HG02970 (cell line): ENCODE results near the gene MUC16.

ENCODE experiments used
- ATAC-seq: cut with Tn5 transposase; IDR thresholded peaks from one replicate; pipeline ENCODE4 v1.9.1; 2021; ENCODE audit warnings: mild to moderate bottlenecking, moderate library complexity, moderate number of reproducible peaks; ENCODE audit not compliant: unreplicated experiment, low FRiP score

Gene MUC16

DNA sequence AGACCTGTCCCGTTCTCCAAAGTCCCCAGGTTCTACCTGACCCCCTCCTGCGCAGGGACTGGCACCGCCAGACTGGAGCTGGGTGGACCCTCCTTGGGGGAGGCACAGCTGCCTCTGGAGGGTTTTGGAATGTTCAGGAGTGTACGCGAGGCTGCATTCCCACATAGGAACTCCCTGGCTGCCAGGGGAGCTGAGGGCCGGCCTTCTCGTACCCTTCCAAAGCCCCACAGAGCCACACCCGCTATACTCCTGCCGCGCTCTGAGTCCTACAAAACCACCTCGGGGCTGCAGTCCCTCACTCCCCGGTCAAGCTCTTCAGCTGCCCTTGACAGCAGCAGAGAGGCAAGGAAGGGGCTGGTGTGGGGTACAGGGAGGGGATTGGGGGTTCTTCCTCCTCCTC, 484 bp upstream of the MUC16 start:
- ATAC-seq = no peak

- no peak for ATAC-seq
Observed at GRCh38 chr19:9009431-9009830, 778 bp downstream of the MUC16 start.

DNA sequence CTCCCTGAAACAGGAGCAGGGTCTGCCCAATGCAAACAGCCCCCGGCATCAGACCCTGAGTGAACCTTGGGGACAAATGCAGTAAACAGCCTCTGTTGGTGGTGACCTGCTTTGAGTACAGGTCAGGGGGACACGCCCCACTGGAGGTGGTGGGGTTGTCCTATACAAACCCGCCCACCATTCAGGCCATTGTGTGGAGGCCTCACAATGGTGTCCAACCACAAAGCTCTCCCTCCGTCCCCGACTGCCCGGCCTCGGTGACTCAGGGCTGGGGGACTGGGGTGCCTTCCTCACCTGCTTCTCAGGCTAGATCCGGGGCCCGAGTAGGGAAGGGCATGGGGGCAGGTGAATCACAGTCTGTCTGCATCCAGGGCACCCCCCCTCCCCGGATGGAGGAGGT, 1.5 kb downstream of the MUC16 start:
- ATAC-seq = no peak

DNA sequence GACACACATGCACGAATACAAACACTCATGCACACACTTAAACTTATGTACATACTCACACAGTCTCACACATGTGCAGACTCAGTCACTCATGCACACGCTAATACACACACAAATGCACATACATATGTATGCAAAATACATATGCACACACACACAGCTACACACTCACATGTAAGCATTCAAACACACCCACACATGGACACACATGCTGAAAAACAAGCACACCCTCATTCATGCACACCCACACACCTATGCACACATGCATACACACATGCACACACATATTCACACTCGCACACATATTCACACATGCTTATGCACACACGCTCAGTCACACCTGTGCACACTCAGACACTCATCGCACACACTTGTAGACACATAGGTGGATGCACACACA, 9.3 kb downstream of the MUC16 start:
- no peak for ATAC-seq

DNA sequence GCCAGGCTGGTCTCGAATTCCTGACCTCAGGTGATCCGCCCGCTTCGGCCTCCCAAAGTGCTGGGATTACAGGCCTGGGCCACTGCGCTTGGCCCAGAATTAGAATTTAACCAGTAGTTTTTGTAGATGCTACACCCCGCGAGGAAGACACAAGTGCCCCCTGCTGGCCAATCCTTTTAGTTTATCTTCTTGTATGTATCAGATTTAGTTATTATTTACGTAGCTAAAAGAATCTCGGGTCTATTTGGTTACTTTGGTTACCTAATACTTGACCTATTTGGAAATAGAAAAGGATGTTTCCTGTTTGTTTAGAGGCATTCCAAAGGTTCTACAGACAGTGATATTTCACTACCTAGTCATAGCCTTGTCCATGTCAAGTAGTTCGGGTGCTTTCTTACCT, 22.0 kb downstream of the MUC16 start:
- ATAC-seq = no peak

DNA sequence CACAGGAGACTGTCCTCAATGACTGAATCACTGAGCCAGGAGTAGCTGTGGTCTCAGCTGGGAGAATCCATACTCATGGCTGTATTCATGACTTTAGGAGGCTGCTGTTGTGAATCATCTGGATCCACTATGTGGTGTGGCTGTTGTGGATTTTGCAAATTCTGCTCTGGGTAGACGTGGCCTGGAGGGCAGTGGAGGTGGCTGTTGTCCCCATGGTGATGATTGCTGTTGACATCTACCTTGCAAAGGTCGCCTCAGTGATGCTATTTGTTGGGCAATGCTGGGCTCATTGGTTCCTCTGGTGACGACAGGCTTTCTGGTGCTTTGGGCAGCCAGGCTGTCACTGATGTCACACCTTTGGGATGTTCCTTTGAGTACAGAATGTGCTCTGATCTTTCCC, 23.9 kb downstream of the MUC16 start:
- no peak for ATAC-seq

DNA sequence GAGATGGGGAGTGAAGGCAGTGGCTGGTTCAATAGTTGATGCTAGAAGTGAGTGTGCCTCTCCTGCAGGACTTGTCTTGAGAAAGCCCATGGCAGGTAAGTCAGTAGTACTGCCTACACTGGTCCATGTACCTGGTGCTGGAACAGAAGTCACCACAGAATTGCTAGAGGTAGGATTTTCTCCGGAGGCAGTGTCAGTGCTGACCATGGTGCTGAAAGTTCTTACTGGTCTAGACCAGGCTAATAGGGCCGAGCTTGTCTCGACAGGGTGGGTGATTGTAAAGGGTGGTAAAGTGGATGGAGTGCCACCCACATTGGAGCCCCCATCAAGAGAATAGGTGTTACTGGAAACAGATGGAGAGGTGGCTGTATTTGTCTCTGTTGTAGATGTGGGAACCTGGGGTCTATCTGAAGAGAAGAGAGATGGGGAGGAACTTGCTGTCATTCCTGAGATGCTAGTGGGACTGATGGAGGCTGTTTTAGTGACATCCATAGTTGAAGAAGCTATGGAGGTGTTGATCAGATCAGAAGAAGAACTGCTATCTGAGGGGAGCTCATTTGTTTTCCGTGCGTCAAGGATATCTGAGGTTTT, 36.6 kb downstream of the MUC16 start:
- ATAC-seq = no peak

DNA sequence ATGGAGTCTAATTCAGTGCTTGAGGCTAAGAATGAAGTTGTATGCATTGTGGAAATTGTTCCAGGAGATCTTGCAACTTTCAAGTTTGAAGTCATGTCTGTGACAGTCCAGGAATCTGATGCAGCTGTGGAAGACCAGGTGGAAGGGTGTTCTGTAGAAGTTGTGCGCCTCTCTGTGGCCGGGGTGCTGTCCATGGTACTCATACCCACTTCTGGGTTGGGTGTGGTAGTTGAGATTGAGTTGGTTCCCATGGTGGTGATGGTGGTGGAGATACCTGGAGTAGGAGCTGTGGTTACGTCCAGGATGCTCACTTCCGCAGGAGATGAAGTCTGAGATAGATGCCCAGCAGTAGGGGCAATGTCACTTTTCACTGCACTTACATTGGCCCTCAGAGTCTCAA, 44.3 kb downstream of the MUC16 start:
- no peak for ATAC-seq
